HUES64 (cell line): ENCODE measurements around the gene MZT2B.
"Not testable (repeated sequence)": the region's sequence is repeated elsewhere in the genome, so short reads cannot be mapped to it uniquely, and the experiment has no call there.

Source experiments
- H3K27ac ChIP-seq: 2 replicates; pipeline ENCODE4 v1.7.0; 2013; ENCODE audit warnings: low read depth, low read length, inconsistent platforms
- H3K27me3 ChIP-seq: 2 replicates; pipeline ENCODE4 v1.6.1; 2013; ENCODE audit warnings: mild to moderate bottlenecking, low read length; ENCODE audit not compliant: insufficient read depth
- H3K36me3 ChIP-seq: 2 replicates; pipeline ENCODE4 v1.6.1; 2013; ENCODE audit warnings: mild to moderate bottlenecking, low read length; ENCODE audit not compliant: insufficient read depth
- H3K4me1 ChIP-seq: 2 replicates; pipeline ENCODE4 v1.6.1; 2013; ENCODE audit warnings: mild to moderate bottlenecking, low read length, moderate library complexity; ENCODE audit not compliant: insufficient read depth
- H3K4me3 ChIP-seq: 2 replicates; pipeline ENCODE4 v1.5.1; 2013; ENCODE audit warnings: mild to moderate bottlenecking, low read length, moderate library complexity
- H3K9ac ChIP-seq: 2 replicates; pipeline ENCODE4 v1.6.1; 2013; ENCODE audit warnings: mild to moderate bottlenecking, low read depth, low read length
- H3K9me3 ChIP-seq: 2 replicates; pipeline ENCODE4 v1.6.1; 2013; ENCODE audit warnings: low read depth, low read length; ENCODE audit not compliant: insufficient read depth
- WGBS: fragments of 150-250, 120-280 bp; methylation state at CpG from one replicate; pipeline ENCODE4 v1.1.7; 2013; ENCODE audit warnings: missing lambda C conversion rate; 5-methylcytosine and 5-hydroxymethylcytosine counted together

Gene MZT2B

DNA sequence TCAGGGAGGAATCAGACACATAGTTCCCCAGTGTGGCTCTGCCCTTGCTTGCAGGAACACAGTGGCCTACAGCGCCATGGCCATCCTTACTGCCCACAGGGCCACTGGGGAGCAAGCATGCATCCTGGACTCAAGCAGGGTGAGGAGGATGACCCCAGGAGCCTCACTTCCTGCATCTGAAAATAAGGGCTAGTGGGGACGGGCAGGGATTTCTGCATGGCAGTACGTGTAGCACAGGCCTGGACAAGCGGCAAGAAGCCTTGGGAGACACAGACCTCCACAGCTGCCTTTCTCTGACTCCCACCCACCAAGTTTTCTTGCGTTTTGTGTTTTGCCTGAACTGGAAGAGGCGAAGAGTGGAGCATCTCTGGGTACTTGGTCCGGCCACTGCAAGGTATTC is 19.6 kb upstream of the MZT2B start:
- WGBS, result 95% methylated on average over 7 of the region's 7 CpGs
- peaks cover 60% of the 10 kb centered on the region for H3K36me3 ChIP-seq

DNA sequence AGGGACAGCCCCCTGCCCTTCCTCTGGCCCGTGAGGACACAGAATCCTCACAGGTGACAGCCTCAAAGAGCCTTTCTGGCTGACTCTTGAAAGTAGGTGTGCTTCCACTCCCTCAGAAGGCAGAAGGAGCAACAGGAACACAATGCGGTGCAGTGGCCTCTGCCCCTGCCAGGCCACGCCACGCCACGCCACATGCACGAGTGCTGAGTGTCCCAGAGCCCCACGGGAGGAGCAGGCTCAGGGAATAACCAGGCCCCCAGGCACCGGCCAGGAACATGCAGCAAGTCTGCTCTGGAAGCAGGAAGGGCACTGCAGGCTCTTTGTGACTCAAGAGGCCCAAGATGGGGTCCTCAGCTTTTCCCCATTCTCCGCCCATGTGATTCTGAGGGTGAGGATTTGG is 19.1 kb upstream of the MZT2B start:
- Histone ChIP-seq H3K27me3 (no peaks in the 10 kb centered on the region), H3K9me3 (no peaks in the 10 kb centered on the region), H3K27ac (no peak overlapping the region), H3K4me3 (no peak overlapping the region), H3K36me3 (peaks cover 65% of the 10 kb centered on the region), H3K9ac (no peak overlapping the region), H3K4me1 (no peaks in the 10 kb centered on the region)
- 95% methylated on average over 9 of the region's 9 CpGs for WGBS

More for the DNA sequence above, 19.6 kb upstream of the MZT2B start:
- not testable (repeated sequence) for H3K27ac ChIP-seq, H3K9ac ChIP-seq, H3K27me3 ChIP-seq, H3K9me3 ChIP-seq, H3K4me1 ChIP-seq, H3K4me3 ChIP-seq

DNA sequence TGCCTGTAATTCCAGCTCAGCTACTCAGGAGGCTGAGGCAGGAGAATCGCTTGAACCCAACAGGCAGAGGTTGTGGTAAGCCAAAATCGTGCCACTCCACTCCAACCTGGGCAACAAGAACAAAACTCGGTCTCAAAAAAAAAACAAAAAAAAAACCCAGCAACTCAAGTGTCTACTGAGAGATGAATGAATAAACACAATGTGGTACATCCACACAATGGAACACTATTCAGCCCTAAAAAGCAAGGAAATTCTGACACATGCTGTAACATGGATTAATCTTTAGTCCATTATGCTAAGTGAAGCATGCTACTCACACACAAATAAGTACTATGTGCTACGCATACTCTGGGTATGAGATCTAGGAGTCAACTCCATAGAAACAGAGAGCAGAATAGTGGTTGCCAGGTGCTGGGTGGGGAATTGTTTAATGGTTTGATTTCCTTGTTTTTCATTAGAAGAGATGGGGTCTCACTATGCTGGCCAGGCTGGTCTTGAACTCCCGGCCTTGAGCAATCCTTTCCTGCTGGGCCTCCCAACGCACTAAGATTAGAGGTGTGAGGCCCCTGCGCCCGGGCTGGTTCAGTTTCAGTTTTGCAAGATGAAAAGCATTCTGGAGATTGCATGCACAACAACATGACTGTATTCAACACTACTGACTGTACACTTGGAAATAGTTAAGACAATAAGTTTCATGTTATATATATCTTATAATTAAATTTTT is 16.6 kb upstream of the MZT2B start:
- H3K27ac ChIP-seq, result no peak overlapping the region
- H3K36me3 ChIP-seq, result peaks cover 75% of the 10 kb centered on the region
- no peak overlapping the region for H3K9ac ChIP-seq
- no peaks in the 10 kb centered on the region for H3K27me3 ChIP-seq
- WGBS, result 97% methylated on average over 7 of the region's 8 CpGs
- H3K4me3 ChIP-seq, result no peak overlapping the region
- no peaks in the 10 kb centered on the region for H3K9me3 ChIP-seq
- H3K4me1 ChIP-seq, result no peaks in the 10 kb centered on the region

DNA sequence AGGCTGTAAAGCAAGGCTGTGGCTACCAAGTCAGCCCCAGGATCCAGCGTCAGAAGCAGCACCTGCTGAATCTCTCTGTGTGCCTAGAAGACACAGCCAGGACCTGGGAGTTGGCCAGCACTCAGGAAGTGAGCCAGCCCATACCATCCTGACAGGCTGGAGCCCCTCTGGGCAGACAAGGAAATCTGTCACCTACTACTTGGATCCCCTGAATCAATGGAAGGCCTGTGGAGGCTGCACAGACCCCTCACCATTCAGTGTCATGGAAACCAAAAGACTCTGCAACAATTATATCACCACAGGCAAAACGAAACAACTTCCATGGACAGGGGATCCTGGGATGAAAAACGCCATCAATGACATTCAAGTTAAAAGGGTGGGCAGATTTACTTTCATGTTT is 15.5 kb upstream of the MZT2B start:
- H3K27ac ChIP-seq, H3K4me1 ChIP-seq: not testable (repeated sequence)
- peaks cover 85% of the 10 kb centered on the region for H3K36me3 ChIP-seq

DNA sequence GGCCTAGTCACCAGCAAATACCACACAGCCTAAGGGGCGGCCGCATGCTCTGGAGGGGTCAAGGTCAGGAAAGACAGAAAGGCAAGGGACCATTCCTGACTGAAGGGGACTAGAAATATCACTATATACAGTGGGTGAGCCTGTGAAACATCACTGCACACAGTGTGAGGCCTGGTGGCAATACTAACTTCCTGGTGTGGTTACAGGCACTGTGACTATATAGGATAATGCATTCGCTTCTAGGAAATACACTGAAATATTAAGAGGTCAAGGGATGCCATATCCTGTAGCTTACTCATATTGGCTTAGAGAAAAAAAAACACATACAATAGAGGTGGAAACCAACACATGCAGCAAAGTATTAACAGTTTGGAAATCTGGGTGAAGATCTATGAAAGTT is 12.9 kb upstream of the MZT2B start:
- not testable (repeated sequence) for H3K9ac ChIP-seq, H3K27ac ChIP-seq, H3K27me3 ChIP-seq, H3K9me3 ChIP-seq, H3K4me3 ChIP-seq, H3K4me1 ChIP-seq
- WGBS, result 100% methylated on average over 3 of the region's 3 CpGs
- peaks cover 95% of the 10 kb centered on the region for H3K36me3 ChIP-seq

More for the DNA sequence above, 15.5 kb upstream of the MZT2B start:
- H3K27me3 ChIP-seq, H3K4me3 ChIP-seq, H3K9ac ChIP-seq, H3K9me3 ChIP-seq: not testable (repeated sequence)
- 93% methylated on average over 3 of the region's 3 CpGs for WGBS

DNA sequence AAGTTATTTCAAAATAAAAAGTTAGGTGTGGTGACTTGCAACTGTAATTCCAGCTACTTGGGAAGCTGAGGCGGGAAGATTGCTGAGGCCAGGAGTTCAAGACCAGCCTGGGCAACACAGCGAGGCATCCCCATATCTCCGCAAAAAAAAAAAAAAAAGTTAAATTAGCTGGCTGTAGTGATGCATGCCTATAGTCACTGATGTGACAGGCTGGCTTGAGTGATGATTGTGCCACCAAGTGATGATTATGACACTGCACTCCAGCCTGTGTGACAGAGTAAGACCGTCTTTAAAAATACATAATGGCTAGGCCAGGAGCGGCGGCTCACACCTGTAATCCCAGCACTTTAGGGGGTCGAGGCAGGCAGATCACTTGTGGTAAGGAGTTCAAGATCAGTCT is 12.2 kb upstream of the MZT2B start:
- 97% methylated on average over 7 of the region's 7 CpGs for WGBS
- Histone ChIP-seq H3K9me3 (no peaks in the 10 kb centered on the region), H3K9ac (no peak overlapping the region), H3K4me3 (no peak overlapping the region), H3K27me3 (no peaks in the 10 kb centered on the region), H3K36me3 (peaks cover 95% of the 10 kb centered on the region), H3K27ac (no peak overlapping the region), H3K4me1 (no peaks in the 10 kb centered on the region)

DNA sequence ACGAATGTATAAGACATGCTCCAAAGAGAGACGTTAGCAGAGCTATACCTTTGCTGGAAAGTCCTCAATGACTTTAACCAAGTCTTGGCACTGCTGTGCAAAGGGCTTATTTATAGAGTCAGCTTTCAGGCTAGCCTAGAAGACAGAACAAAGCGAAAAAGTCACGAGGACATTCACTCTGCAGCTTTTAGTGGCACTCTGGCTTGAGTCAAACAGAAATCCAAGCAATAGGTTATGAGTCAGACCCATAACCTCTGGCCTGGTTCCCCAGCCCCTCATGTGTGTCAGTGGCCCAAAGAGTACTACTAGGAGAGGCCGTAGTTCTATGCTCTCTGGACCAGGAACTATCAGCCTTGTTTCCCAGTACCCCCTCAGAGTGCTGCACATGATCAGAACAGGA is 7.2 kb upstream of the MZT2B start:
- H3K27me3 ChIP-seq, H3K27ac ChIP-seq, H3K9me3 ChIP-seq, H3K9ac ChIP-seq, H3K4me1 ChIP-seq, H3K4me3 ChIP-seq: not testable (repeated sequence)
- peaks cover 62% of the 10 kb centered on the region for H3K36me3 ChIP-seq
- WGBS, result 92% methylated on average over 5 of the region's 5 CpGs

DNA sequence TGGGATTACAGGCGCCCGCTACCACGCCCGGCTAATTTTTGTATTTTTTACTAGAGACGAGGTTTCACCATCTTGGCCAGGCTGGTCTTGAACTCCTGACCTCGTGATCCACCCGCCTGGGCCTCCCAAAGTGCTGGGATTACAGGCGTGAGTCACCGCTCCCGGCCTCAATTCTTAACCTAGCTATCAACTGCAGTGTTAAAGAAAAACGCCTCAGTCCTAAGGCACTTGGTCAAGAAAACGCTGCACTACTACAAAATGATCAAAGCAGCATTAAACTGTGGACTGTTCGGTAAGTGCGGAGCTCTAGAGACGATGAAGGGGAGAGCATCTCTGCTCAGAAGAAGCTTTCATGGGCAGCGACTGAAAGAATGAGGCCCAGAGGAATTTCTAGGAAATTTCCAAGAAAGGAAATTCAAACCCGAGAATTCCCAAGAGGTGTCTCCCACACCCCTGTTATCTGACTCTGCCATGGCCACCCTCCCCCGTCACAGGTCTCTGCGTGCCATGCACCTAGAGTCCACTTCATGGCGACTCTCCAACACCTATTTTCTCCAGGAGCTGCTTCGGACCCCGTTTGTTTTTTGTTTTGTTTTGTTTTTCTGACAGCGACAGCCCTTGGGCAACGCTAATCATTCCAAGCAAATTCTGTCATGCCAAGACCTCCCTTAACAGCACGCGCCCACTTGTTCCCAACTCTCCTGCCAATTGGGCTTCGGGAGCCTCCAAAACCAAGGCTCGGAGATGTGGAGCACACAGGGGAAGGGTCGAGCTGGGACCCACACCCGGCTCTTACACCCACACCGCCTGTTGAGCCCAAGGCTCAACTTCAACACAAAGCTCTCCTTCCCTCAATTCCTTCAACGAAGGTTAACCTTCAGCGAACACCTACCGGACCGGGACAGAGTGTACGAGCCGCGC is 1.4 kb upstream of the MZT2B start:
- H3K9me3 ChIP-seq, H3K4me1 ChIP-seq, H3K27me3 ChIP-seq: not testable (repeated sequence)
- H3K9ac ChIP-seq, result peak overlapping the region; percentile 94
- 21% methylated on average over 38 of the region's 38 CpGs for WGBS
- peak overlapping the region; percentile 88 for H3K27ac ChIP-seq
- peaks cover 18% of the 10 kb centered on the region for H3K36me3 ChIP-seq
- peak overlapping the region; percentile 91 for H3K4me3 ChIP-seq

DNA sequence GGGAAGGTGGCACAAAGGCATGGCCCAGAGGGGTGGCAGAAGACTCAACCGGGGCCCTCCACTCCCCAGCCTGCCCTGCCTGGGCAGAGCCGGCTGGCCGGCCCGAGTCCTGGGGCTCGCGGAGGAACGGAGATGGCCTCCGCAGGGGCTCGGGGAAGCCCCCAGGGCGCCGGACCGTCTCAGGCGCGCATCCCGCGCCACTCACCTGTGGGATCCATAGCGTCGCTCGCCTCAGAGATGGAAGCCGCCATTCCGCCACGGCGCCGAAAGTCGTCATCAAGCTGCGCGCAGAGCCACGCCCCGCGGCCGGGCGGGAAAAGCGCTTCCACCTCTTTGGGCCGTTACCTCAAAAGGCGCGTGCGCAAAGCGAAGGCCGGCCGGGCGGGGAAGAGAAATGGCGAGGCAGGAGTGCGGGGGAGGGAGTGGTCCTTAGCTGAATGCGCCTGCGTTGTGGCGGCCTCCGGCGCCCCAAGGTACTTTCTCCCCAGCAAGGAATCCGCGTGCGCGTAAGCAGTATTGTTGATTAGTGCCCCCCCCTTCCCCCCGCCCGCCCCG is 660 bp upstream of the MZT2B start, which contains the start of gene SMPD4:
Gene SMPD4, minus strand, starts transcription at position 278 of the 555 bp plus-strand sequence. CDS start 5,010 bp downstream, outside the sequence.
- H3K9me3 ChIP-seq, result no peaks in the 10 kb centered on the region
- H3K4me1 ChIP-seq, result peaks cover 6% of the 10 kb centered on the region; the same call in 1 of the 2 replicates
- H3K27me3 ChIP-seq, result no peaks in the 10 kb centered on the region
- H3K36me3 ChIP-seq, result peaks cover 12% of the 10 kb centered on the region; the same call in 1 of the 2 replicates
- peak within 1 kb of the TSS; percentile 88 for H3K27ac ChIP-seq
- H3K9ac ChIP-seq, result peak within 1 kb of the TSS; percentile 94
- H3K4me3 ChIP-seq, result peak within 1 kb of the TSS; percentile 91
- under 1% methylated on average over 55 of the region's 55 CpGs for WGBS

DNA sequence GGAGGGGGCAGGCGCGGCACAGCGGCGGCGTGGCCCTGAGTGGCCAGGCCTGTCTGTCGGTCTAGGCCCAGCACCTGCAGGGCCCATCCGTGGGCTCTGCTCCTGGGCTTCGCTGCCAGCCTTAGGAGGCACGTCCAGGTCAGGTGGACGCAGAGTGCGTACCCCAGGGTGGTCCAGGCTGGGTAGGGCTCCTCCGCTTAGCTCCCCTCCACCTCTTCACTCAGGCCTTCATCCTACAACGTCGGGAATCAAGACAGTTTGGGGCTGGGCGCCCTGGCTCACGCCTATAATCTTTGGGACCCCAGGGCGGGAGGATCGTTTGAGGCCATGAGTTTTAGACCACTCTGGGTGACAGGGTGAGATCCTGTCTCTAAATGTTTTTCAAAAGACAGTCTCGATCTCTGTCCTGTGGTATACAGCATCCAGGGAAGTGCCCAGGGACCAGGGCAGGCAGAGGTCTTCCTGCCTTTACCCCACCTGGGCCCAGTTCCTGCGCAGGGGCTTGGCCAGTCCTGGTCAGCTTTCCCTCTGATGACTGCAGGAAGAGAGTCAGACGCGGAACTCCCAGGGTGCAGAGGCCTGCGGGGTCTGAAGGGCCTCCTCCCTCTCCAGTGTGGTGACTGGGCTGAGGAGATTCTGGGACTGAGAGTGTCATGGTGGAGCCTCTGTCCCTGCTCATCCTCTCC is 907 bp downstream of the MZT2B start:
- not testable (repeated sequence) for H3K9me3 ChIP-seq, H3K4me1 ChIP-seq, H3K27me3 ChIP-seq, H3K27ac ChIP-seq
- Histone ChIP-seq H3K4me3 (peak overlapping the region; percentile 91), H3K36me3 (peaks cover 12% of the 10 kb centered on the region; the same call in 1 of the 2 replicates), H3K9ac (peak overlapping the region; percentile 75)
- 31% methylated on average over 22 of the region's 23 CpGs for WGBS
